ENCODE results near the gene EPB41L4B.

Gene EPB41L4B

DNA sequence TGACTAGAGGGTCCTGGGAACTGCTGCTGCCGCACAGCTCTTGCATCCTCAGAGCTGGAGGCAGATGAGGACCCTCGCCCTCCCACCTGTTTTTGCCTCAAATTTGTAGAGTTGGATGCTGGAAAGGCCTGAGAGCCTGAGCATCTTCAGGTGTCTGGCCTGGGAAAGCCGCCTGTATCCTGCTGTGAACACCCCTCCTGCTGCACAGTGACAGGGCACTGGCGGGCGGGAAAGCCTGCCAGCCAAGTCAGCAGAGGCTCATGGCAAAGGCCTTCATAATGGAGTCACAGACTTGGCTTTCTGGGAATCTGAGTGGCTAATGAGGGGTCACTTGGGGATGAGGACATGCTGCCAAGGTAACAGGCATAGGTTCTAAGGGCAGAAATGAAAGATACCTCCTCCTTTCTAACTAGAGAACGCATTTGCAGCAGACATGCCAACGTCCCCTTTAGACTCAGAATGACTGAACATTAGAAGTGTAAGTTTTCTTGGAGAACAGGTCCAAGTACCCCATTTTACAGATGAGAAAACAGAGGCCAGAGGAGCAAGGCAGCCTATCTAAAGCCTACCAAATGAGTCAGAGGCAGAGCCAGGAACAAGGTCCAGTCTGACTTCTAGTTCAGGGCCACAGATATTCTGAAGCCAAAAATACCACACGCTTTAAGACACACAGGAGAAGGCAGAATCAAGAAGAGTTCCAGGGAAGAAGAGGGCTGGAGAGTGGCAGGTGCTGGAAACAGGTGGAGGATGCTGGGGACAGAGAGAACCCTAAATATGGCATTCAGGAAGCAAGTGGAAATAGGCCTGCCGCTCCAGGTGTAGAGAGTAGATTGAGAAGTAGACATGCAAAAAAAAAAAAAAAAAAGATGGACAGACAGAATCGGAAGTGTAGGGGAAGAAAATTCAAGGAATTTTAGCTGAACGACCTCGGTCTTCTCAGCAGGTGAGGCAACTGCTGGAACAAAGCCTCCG lies 44.1 kb downstream of the EPB41L4B start:
- Histone ChIP-seq H3K27me3 (ENCODE audit: low read depth, low read length) (no peaks in the 10 kb centered on the region), H3K4me2 (ENCODE audit: low read length) (no peak overlapping the region), H3K79me2 (ENCODE audit: low read length) (no peaks in the 10 kb centered on the region), H3K4me1 (ENCODE audit: low read length) (no peaks in the 10 kb centered on the region), H3K27ac (ENCODE audit: low read length) (no peak overlapping the region), H3K9me3 (ENCODE audit: insufficient read depth, low read length) (no peaks in the 10 kb centered on the region), H3K4me3 (ENCODE audit: low read length) (no peak overlapping the region), H2AFZ (ENCODE audit: low read depth, low read length) (no peak overlapping the region), H3K9ac (ENCODE audit: low read length) (no peak overlapping the region), H3K36me3 (replicated peaks; ENCODE audit: low read depth, low read length) (no peaks in the 10 kb centered on the region), H4K20me1 (ENCODE audit: insufficient read depth, low read length) (no peaks in the 10 kb centered on the region)
- TF ChIP-seq, protein P1, sequence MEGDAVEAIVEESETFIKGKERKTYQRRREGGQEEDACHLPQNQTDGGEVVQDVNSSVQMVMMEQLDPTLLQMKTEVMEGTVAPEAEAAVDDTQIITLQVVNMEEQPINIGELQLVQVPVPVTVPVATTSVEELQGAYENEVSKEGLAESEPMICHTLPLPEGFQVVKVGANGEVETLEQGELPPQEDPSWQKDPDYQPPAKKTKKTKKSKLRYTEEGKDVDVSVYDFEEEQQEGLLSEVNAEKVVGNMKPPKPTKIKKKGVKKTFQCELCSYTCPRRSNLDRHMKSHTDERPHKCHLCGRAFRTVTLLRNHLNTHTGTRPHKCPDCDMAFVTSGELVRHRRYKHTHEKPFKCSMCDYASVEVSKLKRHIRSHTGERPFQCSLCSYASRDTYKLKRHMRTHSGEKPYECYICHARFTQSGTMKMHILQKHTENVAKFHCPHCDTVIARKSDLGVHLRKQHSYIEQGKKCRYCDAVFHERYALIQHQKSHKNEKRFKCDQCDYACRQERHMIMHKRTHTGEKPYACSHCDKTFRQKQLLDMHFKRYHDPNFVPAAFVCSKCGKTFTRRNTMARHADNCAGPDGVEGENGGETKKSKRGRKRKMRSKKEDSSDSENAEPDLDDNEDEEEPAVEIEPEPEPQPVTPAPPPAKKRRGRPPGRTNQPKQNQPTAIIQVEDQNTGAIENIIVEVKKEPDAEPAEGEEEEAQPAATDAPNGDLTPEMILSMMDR (IDR thresholded peaks at IDR 0.05; ENCODE audit: low read depth, low read length): no peak
- no peak for TF ChIP-seq EZH2phosphoT487 (IDR thresholded peaks at IDR 0.05; ENCODE audit: low read depth)

DNA sequence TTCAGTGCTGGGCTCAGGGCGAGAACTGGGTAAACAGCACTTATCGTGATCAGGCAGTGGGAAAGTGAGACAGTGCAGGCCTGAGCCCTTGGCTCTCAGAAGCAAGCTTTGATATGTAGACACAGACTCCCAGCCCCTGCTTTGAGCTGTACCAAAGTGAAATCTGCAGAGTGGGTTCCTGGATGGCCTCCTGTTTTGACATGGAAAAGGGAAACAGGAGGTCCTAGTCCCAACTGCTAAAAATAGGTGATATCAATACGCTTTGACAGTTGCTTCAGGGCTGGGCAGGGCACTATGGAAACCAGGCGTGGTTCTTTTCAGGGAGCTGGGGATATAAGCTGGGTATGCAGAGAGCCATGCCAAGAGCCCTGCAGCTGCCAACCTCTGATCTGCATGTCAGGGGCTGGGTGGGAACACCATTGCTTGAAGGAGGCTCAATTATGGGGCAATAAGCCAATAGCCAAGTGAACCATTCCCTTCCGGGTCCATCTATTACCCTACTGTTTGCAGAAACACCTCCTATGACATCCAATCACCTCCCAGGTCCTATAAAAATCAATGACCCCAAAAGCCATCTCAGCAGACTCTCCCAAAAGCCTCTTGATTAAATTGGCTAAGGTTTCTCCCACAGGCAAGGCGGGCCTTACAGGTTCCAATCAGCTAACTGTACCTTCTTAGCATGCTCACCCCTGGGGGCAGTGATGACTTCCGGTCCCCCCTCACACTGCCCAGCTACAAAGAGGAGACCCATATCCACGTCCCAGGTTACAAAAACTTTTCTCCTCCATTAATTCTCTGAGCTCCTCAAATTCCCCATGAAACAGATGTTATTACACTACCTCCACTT lies 45.8 kb downstream of the EPB41L4B start:
- peaks cover 16% of the 10 kb centered on the region for H3K4me1 ChIP-seq (ENCODE audit: low read length)
- no peaks in the 10 kb centered on the region for H3K36me3 ChIP-seq (replicated peaks; ENCODE audit: low read depth, low read length)
- no peak overlapping the region for H3K27ac ChIP-seq (ENCODE audit: low read length)
- H3K9ac ChIP-seq (ENCODE audit: low read length): no peak overlapping the region
- H3K4me3 ChIP-seq (ENCODE audit: low read length): no peak overlapping the region
- H4K20me1 ChIP-seq (ENCODE audit: insufficient read depth, low read length): no peaks in the 10 kb centered on the region
- H3K79me2 ChIP-seq (ENCODE audit: low read length): no peaks in the 10 kb centered on the region
- TF ChIP-seq, protein P1 (IDR thresholded peaks at IDR 0.05; ENCODE audit: low read depth, low read length): no peak
- no peak for TF ChIP-seq EZH2phosphoT487 (IDR thresholded peaks at IDR 0.05; ENCODE audit: low read depth)
- no peaks in the 10 kb centered on the region for H3K27me3 ChIP-seq (ENCODE audit: low read depth, low read length)
- H2AFZ ChIP-seq (ENCODE audit: low read depth, low read length): no peak overlapping the region
- H3K9me3 ChIP-seq (ENCODE audit: insufficient read depth, low read length): no peaks in the 10 kb centered on the region
- no peak overlapping the region for H3K4me2 ChIP-seq (ENCODE audit: low read length)

DNA sequence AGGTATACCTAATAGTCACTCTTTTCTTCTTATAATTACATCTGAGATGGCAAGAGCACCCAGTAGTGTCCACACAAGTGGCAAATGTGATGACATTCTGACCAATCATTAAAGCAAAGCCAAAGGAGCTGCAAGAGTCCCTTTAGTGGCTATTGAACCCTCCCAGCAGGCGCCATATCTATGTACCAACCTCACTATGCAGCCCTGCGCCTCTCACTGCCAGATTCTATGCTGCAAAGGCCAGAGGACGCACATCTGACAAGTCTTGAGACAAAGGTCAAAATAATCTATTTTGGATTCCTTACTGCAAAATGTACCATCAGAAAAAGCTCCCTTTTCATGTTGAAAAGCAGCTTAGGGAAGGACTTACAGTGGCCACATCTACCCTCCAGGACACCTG lies 47.0 kb downstream of the EPB41L4B start:
- Histone ChIP-seq H4K20me1 (ENCODE audit: insufficient read depth, low read length) (no peaks in the 10 kb centered on the region), H3K79me2 (ENCODE audit: low read length) (no peaks in the 10 kb centered on the region), H3K9ac (ENCODE audit: low read length) (no peak overlapping the region), H2AFZ (ENCODE audit: low read depth, low read length) (no peak overlapping the region), H3K36me3 (replicated peaks; ENCODE audit: low read depth, low read length) (peaks cover 2% of the 10 kb centered on the region), H3K27ac (ENCODE audit: low read length) (no peak overlapping the region), H3K4me1 (ENCODE audit: low read length) (peaks cover 21% of the 10 kb centered on the region), H3K4me2 (ENCODE audit: low read length) (no peak overlapping the region), H3K27me3 (ENCODE audit: low read depth, low read length) (no peaks in the 10 kb centered on the region), H3K9me3 (ENCODE audit: insufficient read depth, low read length) (no peaks in the 10 kb centered on the region), H3K4me3 (ENCODE audit: low read length) (no peak overlapping the region)
- TF ChIP-seq EZH2phosphoT487 (IDR thresholded peaks at IDR 0.05; ENCODE audit: low read depth): no peak
- TF ChIP-seq, protein P1 (IDR thresholded peaks at IDR 0.05; ENCODE audit: low read depth, low read length): no peak

DNA sequence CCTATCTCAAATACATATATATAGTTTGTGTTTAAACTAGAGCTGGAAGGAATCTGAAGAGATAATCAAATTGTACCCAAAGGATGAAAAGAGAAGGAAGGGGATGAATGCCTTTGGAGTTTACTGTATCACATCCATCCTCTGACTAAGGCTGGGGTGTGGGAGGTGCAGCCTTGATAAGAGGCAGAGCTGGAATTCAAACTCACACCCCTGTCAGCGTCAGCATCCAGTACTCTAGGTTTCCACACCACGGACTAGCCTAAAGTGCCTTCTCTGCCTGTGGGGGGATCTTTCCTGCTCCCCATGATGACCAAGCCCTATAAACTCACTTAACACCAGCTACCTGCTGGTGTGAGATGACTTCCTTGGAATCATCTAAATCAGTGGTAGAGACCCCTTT lies 48.1 kb downstream of the EPB41L4B start:
- Histone ChIP-seq H3K4me2 (ENCODE audit: low read length) (no peak overlapping the region), H3K4me3 (ENCODE audit: low read length) (no peak overlapping the region), H4K20me1 (ENCODE audit: insufficient read depth, low read length) (no peaks in the 10 kb centered on the region), H3K9me3 (ENCODE audit: insufficient read depth, low read length) (peaks cover 4% of the 10 kb centered on the region; the same call in 1 of the 2 replicates), H3K27me3 (ENCODE audit: low read depth, low read length) (no peaks in the 10 kb centered on the region), H3K27ac (ENCODE audit: low read length) (no peak overlapping the region), H3K36me3 (replicated peaks; ENCODE audit: low read depth, low read length) (peaks cover 10% of the 10 kb centered on the region), H3K9ac (ENCODE audit: low read length) (no peak overlapping the region), H3K79me2 (ENCODE audit: low read length) (no peaks in the 10 kb centered on the region), H2AFZ (ENCODE audit: low read depth, low read length) (no peak overlapping the region), H3K4me1 (ENCODE audit: low read length) (peaks cover 21% of the 10 kb centered on the region)
- TF ChIP-seq EZH2phosphoT487 (IDR thresholded peaks at IDR 0.05; ENCODE audit: low read depth): no peak
- TF ChIP-seq, protein P1 (IDR thresholded peaks at IDR 0.05; ENCODE audit: low read depth, low read length): no peak
